K562 (cell line): ENCODE results near the gene SMCP. TPM values are rescaled to one million over a fixed set of nuclear protein-coding genes. Genes with fewer than 3 reads are reported as not detected.

ENCODE experiments used
- ATAC-seq: fragments of 200-7000 bp; cut with Tn5 transposase; 3 replicates; pipeline ENCODE4 v1.9.1; 2020; ENCODE audit warnings: moderate library complexity
- BruUV-seq: library from RNA; stranded (reverse); fragments of 400-500 nt; replicated peaks from 2 replicates; lab custom pipeline; 2021; lab: Mats Ljungman, UMichigan
- CTCF ChIA-PET: fragments of 300-600 bp; formaldehyde crosslinking; extraction: SDS; loops from one replicate; lab custom pipeline; 2021; ENCODE audit warnings: low intra/inter-chr PET ratio; lab: Yijun Ruan, JAX
- POLR2A ChIA-PET: fragments of 300-600, 350-650 bp; sonication (Branson Sonifier 250); formaldehyde crosslinking; extraction: SDS; loops from one replicate; lab custom pipeline; 2021; ENCODE audit warnings: antibody characterized with exemption, inconsistent platforms; lab: Yijun Ruan, JAX
- DNase-seq, 4 experiments: peaks; one replicate each; pipeline versions ENCODE4 v3.0.0 to v3.0.0-alpha.2; 2011 to 2018; ENCODE audit warnings: low spot score in 3 of 4, mixed read lengths in 3 of 4; ENCODE audit errors: extremely low read depth in 1 of 4
- FAIRE-seq: peaks from 2 replicates; lab custom pipeline; 2011; peaks lifted over from hg19 to GRCh38; lab: Jason Lieb, UNC
- H2AFZ ChIP-seq: 2 replicates; pipeline ENCODE4 v1.6.0; 2011; ENCODE audit warnings: low read depth, low read length, control low read depth, inconsistent platforms
- H3K27ac ChIP-seq: fragments of 200-600 bp; 3 replicates; pipeline ENCODE4 v1.8.0; 2011; ENCODE audit warnings: low read depth, mild to moderate bottlenecking, control low read depth, inconsistent platforms, low read length, moderate library complexity, mixed read lengths; ENCODE audit errors: extremely low read depth
- H3K27me3 ChIP-seq, 2 experiments: fragments of 300-600 bp in 1 of 2; 2 replicates in 1 of 2; 3 replicates in 1 of 2; pipeline versions ENCODE4 v1.6.0 to v1.8.0; 2011; ENCODE audit warnings: inconsistent platforms in 2 of 2, low read length in 2 of 2, mild to moderate bottlenecking in 1 of 2, mixed read lengths in 1 of 2, moderate library complexity in 1 of 2; ENCODE audit not compliant: control insufficient read depth in 2 of 2, insufficient read depth in 2 of 2
- H3K36me3 ChIP-seq: fragments of 300-600 bp; 3 replicates; pipeline ENCODE4 v1.8.0; 2011; ENCODE audit warnings: mild to moderate bottlenecking, low read length, inconsistent platforms; ENCODE audit not compliant: control insufficient read depth, insufficient read depth
- H3K4me1 ChIP-seq, 2 experiments: fragments of 200-600 bp in 1 of 2; replicated peaks in 1 of 2; 2 replicates in 1 of 2; 3 replicates in 1 of 2; pipeline versions ENCODE4 v1.5.1 to v1.8.0; 2011; ENCODE audit warnings: inconsistent platforms in 2 of 2, low read length in 2 of 2, mild to moderate bottlenecking in 1 of 2, mixed read lengths in 1 of 2, moderate library complexity in 1 of 2; ENCODE audit not compliant: control insufficient read depth in 2 of 2, insufficient read depth in 2 of 2
- H3K4me2 ChIP-seq: 2 replicates; pipeline ENCODE4 v1.6.1; 2011; ENCODE audit warnings: low read length, control low read depth, inconsistent platforms, mixed read lengths; ENCODE audit not compliant: insufficient read depth
- H3K4me3 ChIP-seq: fragments of 200-600 bp; sonication (generic), shearing (Covaris generic); 2 replicates; pipeline ENCODE4 v1.5.1; 2016; ENCODE audit warnings: control low read depth, inconsistent platforms
- H3K79me2 ChIP-seq: fragments of 200-600 bp; 3 replicates; pipeline ENCODE4 v1.8.0; 2011; ENCODE audit warnings: low read length, inconsistent platforms; ENCODE audit not compliant: control insufficient read depth, insufficient read depth
- H3K9ac ChIP-seq, 2 experiments: 2 replicates each; pipeline versions ENCODE4 v1.6.0 to v1.6.1; 2011; ENCODE audit warnings: low read depth in 2 of 2, low read length in 2 of 2, control low read depth in 1 of 2, inconsistent platforms in 1 of 2, mild to moderate bottlenecking in 1 of 2, mixed read lengths in 1 of 2; ENCODE audit not compliant: insufficient read depth in 1 of 2
- H3K9me1 ChIP-seq: one replicate; pipeline ENCODE4 v1.6.0; 2011; ENCODE audit warnings: inconsistent platforms, mild to moderate bottlenecking, low read length, moderate library complexity; ENCODE audit not compliant: control insufficient read depth, insufficient read depth
- H3K9me3 ChIP-seq: replicated peaks from 2 replicates; pipeline ENCODE4 v1.5.1; 2011; ENCODE audit warnings: low read depth, low read length, inconsistent platforms; ENCODE audit not compliant: control insufficient read depth, insufficient read depth
- H4K20me1 ChIP-seq: replicated peaks from 2 replicates; pipeline ENCODE4 v1.6.1; 2011; ENCODE audit warnings: low read length, inconsistent platforms, mixed read lengths; ENCODE audit not compliant: control insufficient read depth, insufficient read depth
- ATF3 ChIP-seq, 2 experiments: fragments of 450-650 bp in 1 of 2; sonication (generic) in 1 of 2; formaldehyde crosslinking in 1 of 2; IDR thresholded peaks in 1 of 2; conservative IDR thresholded peaks in 1 of 2; 2 replicates each; pipeline versions ENCODE4 v1.6.1 to v1.8.1; 2016 to 2023; ENCODE audit warnings: mild to moderate bottlenecking in 2 of 2, moderate library complexity in 2 of 2, inconsistent platforms in 1 of 2, missing genetic modification reagents in 1 of 2
- HMGXB4 ChIP-seq: sonication (generic); formaldehyde crosslinking; IDR thresholded peaks from 2 replicates; pipeline ENCODE4 v1.8.1; 2023; ENCODE audit warnings: mild to moderate bottlenecking, missing genetic modification reagents
- RBM15 ChIP-seq: fragments of 200-400 bp; formaldehyde crosslinking; IDR thresholded peaks from 2 replicates; pipeline ENCODE4 v1.6.1; 2018; ENCODE audit warnings: mild to moderate bottlenecking, low read length, moderate library complexity; ENCODE audit not compliant: insufficient read depth
- RHOXF2B ChIP-seq: fragments of 250-450 bp; sonication (Bioruptor Pico); conservative IDR thresholded peaks from 2 replicates; pipeline ENCODE4 v1.5.1; 2021
- SIX5 ChIP-seq, 2 experiments: IDR thresholded peaks; 2 replicates each; pipeline ENCODE4 v1.6.1; 2011; ENCODE audit warnings: low read length in 2 of 2, borderline replicate concordance in 1 of 2, low read depth in 1 of 2, mild to moderate bottlenecking in 1 of 2, moderate library complexity in 1 of 2; ENCODE audit not compliant: insufficient read depth in 1 of 2
- SNRNP70 ChIP-seq: fragments of 200-400 bp; formaldehyde crosslinking; optimal IDR thresholded peaks from 2 replicates; pipeline ENCODE3; 2017; ENCODE audit warnings: low read depth, low read length
- SRSF1 ChIP-seq: fragments of 200-400 bp; formaldehyde crosslinking; IDR thresholded peaks from 2 replicates; pipeline ENCODE4 v1.6.1; 2017; ENCODE audit warnings: mild to moderate bottlenecking, low read depth, low read length, moderate library complexity
- USF2 ChIP-seq: sonication (generic); formaldehyde crosslinking; IDR thresholded peaks from 2 replicates; pipeline ENCODE4 v1.5.0; 2020; ENCODE audit warnings: missing genetic modification reagents
- ZFPM2 ChIP-seq: fragments of 250-450 bp; sonication (Bioruptor Pico); IDR thresholded peaks from 2 replicates; pipeline ENCODE4 v1.5.1; 2022; ENCODE audit warnings: mild to moderate bottlenecking
- WGBS: fragments of 100-300 bp; shearing (Covaris generic); methylation state at CpG from one replicate; pipeline ENCODE4 v1.1.6; 2016; ENCODE audit warnings: low coverage, mixed read lengths; ENCODE audit not compliant: insufficient coverage; ENCODE audit errors: missing lambda C conversion rate; 5-methylcytosine and 5-hydroxymethylcytosine counted together
- in situ Hi-C: fragments of 300-500 bp; cut with MboI; formaldehyde crosslinking; loops from 4 replicates; pipeline ENCODE4 v1.15.0; 2018; ENCODE audit warnings: inconsistent platforms, mixed read lengths
- intact Hi-C: fragments of 100-400 bp; cut with micrococcal nuclease; formaldehyde crosslinking; loops from 2 replicates; pipeline ENCODE4 v1.14.2; 2022
- polyA plus RNA-seq, 8 experiments: library from polyadenylated mRNA; depleted of rRNA in 4 of 8; stranded (reverse) in 5 of 8; unstranded in 3 of 8; fragments of >200 nt; fragmentation: Nextera tagmentation in 2 of 8; fragmentation: Illumina TruSeq in 1 of 8; extraction: Ambion mirVana in 2 of 8; extraction: Trizol in 1 of 8; gene quantifications; 2 replicates each; pipeline versions ENCODE4 v1.2.1 to v1.2.3, GENCODE V29; 2011 to 2014; ENCODE audit warnings: inconsistent platforms in 1 of 8, missing spikeins in 1 of 8
- total RNA-seq, 7 experiments: library from RNA; depleted of rRNA in 6 of 7; stranded (reverse); fragments of >200 nt in 6 of 7; fragmentation: Illumina TruSeq in 2 of 7; extraction: Trizol in 2 of 7; gene quantifications; 2 replicates each; pipeline versions ENCODE4 v1.2.1 to v1.2.3, GENCODE V29; 2011 to 2021; ENCODE audit warnings: low replicate concordance in 1 of 7

The SMCP gene
- total and polyA plus RNA-seq, 9 of the 15 experiments (the other 6 are each of a cell fraction or from before 2014, with no cell fraction given), result not detected

- no peaks in the 10 kb centered on the region for H3K36me3 ChIP-seq
- WGBS, result 0% methylated on average over 4 of the region's 4 CpGs
- no peak within 1 kb of the TSS for H2AFZ ChIP-seq
- no peak within 1 kb of the TSS for H3K4me2 ChIP-seq
- no peak for ATAC-seq
- TF ChIP-seq ZFPM2, result no peak
- no peak for TF ChIP-seq USF2
- no peak for TF ChIP-seq RBM15
- no peak for TF ChIP-seq SRSF1
- no peak for TF ChIP-seq HMGXB4
- TF ChIP-seq SIX5 (IDR thresholded peaks at IDR 0.05; ENCODE audit: borderline replicate concordance in 1 of 2, insufficient read depth in 1 of 2, low read depth in 1 of 2, low read length in 2 of 2), result no peak
- TF ChIP-seq ATF3 (IDR thresholded peaks at IDR 0.05), result no peak
- no peak for TF ChIP-seq ATF3 (CRISPR knock-in tag; conservative IDR thresholded peaks at IDR 0.05)
- no peak for TF ChIP-seq RHOXF2B (CRISPR knock-in tag)
- no peak for TF ChIP-seq SNRNP70
- TF ChIP-seq, all 486 proteins: peak for 0
- H3K9me3 ChIP-seq, result no peaks in the 10 kb centered on the region
- no peaks in the 10 kb centered on the region for H3K4me1 ChIP-seq
- intact Hi-C loops (no loop called here), in situ Hi-C loops (no loop called here)
- H3K27ac ChIP-seq, result no peak within 1 kb of the TSS
- no peak within 1 kb of the TSS for H3K4me3 ChIP-seq
- peaks cover 0 to 4% of the 10 kb centered on the region in 2 experiments; a peak in 1 of 5 replicates for H3K27me3 ChIP-seq
- DNase-seq (no peak), FAIRE-seq (no peak)
- CTCF ChIA-PET, result no interaction called here
- POLR2A ChIA-PET, result interaction anchor here (1.2 kb wide), 1 partner anchor 9 kb away, joined by 3 read pairs; no protein-coding TSS in a partner anchor
- H3K9me1 ChIP-seq, result no peaks in the 10 kb centered on the region
- H4K20me1 ChIP-seq, result no peaks in the 10 kb centered on the region
- H3K9ac ChIP-seq, result no peak within 1 kb of the TSS
- H3K79me2 ChIP-seq, result no peaks in the 10 kb centered on the region
- no TSS peak for BruUV-seq
Observed at GRCh38 chr1:152907686-152908601, 29.8 kb downstream of the SMCP start, which contains the start of gene IVL. Gene IVL (plus strand): TSS chr1:152908546. CDS start chr1:152909798, 1,252 bp downstream.
